ENCODE measurements around the gene SNX8.

The SNX8 gene

GRCh38 chr7:2219136-2219535 lies 95.1 kb downstream of the SNX8 start:
- no peak for TF ChIP-seq GATA2 (IDR thresholded peaks at IDR 0.05; ENCODE audit: low read depth, low read length)
- no peak for TF ChIP-seq GATA3 (IDR thresholded peaks at IDR 0.05; ENCODE audit: low read depth, low read length)

DNA sequence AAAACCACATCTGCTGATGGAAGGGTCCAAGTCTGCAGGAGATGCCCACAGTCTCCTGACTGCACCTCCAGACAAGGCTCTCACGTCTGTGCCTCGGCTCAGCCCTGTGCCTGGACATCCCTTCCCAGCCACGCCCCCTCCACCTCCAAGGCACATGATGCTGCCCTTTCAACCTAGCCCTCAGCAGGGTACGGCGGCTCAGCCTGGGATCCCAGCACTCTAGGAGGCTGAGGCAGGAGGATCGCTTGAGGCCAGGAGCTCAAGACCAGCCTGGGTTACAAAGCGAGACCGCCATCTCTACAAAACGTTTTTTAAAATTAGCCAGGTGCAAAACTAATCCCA lies 95.8 kb downstream of the SNX8 start:
- TF ChIP-seq GATA3 (IDR thresholded peaks at IDR 0.05; ENCODE audit: low read depth, low read length) (no peak), GATA2 (IDR thresholded peaks at IDR 0.05; ENCODE audit: low read depth, low read length) (no peak)

DNA sequence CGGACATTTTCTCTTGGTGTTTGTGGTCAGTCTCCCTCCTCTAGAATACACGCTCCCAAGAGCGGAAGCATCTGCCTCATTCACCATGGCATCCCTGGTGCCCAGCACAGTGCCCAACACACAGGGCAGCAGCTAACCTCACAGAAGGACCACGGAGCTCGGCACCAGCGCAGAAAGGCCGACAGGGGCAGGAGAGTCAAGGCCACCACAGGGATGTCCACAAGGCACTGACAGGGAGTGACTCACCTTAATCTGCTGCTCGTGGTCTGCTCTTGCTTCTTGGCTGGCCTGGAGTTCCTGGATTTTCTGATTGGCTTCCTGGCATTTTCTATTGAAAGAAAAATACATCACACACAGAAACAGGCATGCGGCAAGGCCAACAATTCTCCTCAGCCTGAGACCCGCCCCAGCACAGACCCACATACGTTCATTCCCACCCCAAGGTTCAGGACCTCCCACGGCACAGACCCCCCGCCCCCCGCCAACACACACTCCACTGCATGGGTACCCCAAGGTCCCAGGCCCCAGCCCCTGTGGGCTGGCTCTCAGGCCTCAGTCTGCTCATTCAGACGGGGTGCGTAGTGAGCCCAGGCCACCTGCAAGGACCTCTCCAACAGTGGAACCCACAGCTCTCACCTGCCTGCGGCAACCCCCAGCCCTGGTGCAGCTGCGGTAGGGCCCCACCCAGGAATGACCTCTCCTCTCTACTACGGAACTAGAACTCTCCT lies 96.4 kb downstream of the SNX8 start:
- TF ChIP-seq GATA3 (IDR thresholded peaks at IDR 0.05; ENCODE audit: low read depth, low read length) (no peak), GATA2 (IDR thresholded peaks at IDR 0.05; ENCODE audit: low read depth, low read length) (no peak)

DNA sequence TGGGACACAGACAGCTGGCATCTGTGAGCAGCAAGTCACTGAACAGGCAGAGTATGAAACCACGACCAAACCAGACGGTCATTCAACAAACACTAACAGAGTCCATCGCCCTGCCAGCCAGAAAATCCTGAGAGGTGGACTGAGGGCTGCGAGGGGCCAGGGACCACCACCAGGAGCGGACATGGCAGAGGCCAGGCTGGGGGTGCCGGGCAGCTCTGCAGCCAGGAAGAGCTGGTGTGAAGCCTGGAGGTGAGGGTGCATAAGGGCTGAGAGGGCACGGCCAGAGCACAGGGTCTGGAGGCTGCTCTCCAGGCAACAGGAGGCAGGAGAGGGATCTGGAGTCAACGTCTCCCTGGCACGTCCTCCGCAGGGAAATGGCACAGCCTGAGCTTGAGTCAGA lies 97.0 kb downstream of the SNX8 start:
- TF ChIP-seq GATA2 (IDR thresholded peaks at IDR 0.05; ENCODE audit: low read depth, low read length) (no peak), GATA3 (IDR thresholded peaks at IDR 0.05; ENCODE audit: low read depth, low read length) (no peak)

DNA sequence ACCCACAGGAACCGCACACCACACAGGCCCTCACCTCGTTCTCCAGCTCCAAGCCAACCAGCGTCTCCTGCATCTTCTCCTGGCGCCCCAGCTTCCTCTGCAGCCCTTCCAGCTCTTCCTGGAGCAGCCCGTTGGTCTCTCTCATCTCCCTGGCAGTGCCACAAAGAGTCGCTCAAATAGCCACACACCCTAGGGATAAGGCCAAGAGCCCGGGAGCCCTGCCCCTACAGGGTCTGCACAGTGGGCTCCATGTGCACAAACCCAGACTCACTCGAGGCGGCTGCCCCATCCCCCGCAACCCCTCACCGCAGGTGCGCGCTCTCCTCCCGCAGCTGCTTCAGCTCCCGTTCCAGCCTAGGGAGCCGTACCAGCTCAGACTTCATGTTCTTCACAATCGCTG lies 98.4 kb downstream of the SNX8 start:
- TF ChIP-seq GATA2 (IDR thresholded peaks at IDR 0.05; ENCODE audit: low read depth, low read length) (no peak), GATA3 (IDR thresholded peaks at IDR 0.05; ENCODE audit: low read depth, low read length) (no peak)

- TF ChIP-seq GATA2 (IDR thresholded peaks at IDR 0.05; ENCODE audit: low read depth, low read length) (no peak), GATA3 (IDR thresholded peaks at IDR 0.05; ENCODE audit: low read depth, low read length) (no peak)
Measured at GRCh38 chr7:2214636-2215035, 99.6 kb downstream of the SNX8 start.

DNA sequence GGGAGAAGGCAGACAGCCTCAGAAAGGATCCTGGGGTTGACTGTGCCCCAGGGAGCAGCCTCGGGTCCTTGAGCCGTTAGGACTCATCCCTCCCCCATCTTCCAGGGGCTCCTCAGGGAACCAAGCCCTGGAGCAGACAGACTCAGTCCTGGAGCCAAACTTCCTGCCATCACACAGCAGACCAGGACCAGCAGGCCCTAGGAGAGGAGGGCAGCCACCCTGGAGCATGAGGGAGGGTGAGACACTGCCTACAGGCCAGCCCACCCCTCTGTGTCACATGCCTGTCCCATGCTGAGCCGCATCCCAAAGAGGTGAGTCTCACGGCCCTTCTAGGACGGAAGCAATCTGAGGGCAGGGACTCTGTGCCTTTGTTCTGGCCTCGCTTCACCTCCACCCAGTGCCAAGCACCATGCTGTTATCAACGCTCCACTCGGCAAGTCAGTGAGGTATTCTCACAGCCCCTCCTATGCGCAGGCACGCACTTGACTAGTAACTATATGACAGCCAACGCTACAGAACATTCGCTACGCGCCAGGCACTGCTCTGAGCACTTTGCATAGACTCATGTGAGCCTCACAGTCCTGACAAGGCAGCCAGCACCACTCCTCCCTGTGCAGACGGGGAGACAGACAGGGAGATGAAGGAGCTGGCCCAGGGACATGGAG lies 100.6 kb downstream of the SNX8 start:
- TF ChIP-seq GATA3 (IDR thresholded peaks at IDR 0.05; ENCODE audit: low read depth, low read length): no peak
- TF ChIP-seq GATA2 (IDR thresholded peaks at IDR 0.05; ENCODE audit: low read depth, low read length): no peak

- no peak for TF ChIP-seq GATA3 (IDR thresholded peaks at IDR 0.05; ENCODE audit: low read depth, low read length)
Measured at GRCh38 chr7:2212906-2213305, 101.3 kb downstream of the SNX8 start.

- TF ChIP-seq GATA2 (IDR thresholded peaks at IDR 0.05; ENCODE audit: low read depth, low read length): no peak
- no peak for TF ChIP-seq GATA3 (IDR thresholded peaks at IDR 0.05; ENCODE audit: low read depth, low read length)
Measured at GRCh38 chr7:2211926-2212325, 102.3 kb downstream of the SNX8 start.

DNA sequence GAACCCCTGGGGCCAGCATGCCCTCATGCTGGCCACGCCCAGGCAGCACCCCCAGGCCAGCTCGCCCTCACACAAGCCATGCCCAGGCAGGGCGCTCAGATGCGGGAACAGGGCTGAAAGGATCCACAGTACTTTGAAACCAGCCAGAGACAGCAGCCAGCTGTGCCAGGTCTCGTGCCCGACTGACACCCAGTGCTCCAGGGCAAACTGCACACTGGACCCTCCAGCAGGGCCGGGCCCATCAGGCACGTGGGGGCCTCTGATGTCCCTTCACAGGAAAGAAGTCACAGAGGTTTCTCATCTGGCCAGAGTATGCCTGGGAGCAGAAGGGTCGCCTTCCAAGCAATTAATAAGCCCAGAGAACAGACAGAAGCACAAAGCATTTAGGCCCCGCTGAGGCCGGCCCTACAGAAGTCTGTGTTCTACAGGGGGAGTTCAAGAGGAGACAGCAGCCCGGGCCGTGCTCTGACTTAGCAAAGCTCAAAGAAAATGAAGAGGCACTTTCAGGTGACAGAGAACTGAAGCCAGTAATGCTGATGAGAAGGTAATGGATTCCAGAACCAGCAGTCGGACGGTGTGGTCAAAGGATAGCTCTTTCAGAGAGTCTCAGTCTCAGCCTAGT lies 102.9 kb downstream of the SNX8 start:
- TF ChIP-seq GATA2 (IDR thresholded peaks at IDR 0.05; ENCODE audit: low read depth, low read length): no peak
- no peak for TF ChIP-seq GATA3 (IDR thresholded peaks at IDR 0.05; ENCODE audit: low read depth, low read length)

DNA sequence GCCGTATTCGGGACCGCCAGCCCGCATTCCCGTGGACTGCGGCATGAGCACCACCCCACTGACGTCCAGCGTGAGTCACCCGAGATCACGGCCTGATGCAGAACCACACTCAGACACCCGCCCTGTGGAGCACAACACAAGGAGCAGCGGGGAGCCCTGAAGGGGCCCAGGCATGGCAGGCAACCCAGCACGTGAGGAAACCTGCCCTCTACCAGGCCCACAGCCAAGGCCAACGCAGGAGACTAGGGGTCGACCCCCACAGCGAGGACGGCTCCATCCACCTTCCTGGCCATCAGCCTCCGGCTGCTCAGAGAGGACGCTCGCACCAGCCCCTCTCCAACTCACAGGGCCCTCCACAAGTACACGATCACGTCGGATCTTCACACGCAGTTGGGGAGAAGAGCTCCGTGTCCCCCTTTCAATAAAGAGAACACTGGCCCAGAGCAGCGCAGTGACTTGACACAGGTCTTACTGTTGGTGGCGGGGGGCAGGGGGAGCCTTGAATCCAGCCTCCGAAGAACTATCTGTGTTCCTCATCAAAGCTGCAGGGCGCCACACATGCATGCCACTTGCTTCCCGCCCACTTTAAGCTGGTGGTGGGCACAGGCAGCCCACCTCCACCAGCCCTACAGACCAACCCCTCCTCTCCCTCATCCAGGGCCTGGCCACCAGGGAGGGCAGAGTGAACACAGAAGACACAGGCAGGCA lies 103.5 kb downstream of the SNX8 start:
- TF ChIP-seq GATA2 (IDR thresholded peaks at IDR 0.05; ENCODE audit: low read depth, low read length): no peak

DNA sequence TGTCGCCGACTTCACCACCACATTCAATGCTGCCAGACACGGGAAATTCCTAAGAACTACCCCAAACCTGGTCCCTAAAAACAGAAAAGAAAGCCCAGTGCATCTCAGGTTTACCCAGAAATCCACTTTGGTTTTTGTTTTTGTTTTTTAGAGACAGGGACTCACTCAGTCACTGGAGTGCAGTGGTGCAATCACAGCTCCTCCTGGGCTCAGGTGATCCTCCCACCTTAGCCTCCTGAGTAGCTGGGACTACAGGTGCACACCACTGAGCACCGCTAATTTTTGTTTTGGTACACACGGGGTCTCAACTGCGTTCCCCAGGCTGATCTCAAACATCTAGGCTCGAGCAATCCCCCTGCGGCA lies 104.3 kb downstream of the SNX8 start:
- TF ChIP-seq GATA2 (IDR thresholded peaks at IDR 0.05; ENCODE audit: low read depth, low read length) (no peak), GATA3 (IDR thresholded peaks at IDR 0.05; ENCODE audit: low read depth, low read length) (no peak)

DNA sequence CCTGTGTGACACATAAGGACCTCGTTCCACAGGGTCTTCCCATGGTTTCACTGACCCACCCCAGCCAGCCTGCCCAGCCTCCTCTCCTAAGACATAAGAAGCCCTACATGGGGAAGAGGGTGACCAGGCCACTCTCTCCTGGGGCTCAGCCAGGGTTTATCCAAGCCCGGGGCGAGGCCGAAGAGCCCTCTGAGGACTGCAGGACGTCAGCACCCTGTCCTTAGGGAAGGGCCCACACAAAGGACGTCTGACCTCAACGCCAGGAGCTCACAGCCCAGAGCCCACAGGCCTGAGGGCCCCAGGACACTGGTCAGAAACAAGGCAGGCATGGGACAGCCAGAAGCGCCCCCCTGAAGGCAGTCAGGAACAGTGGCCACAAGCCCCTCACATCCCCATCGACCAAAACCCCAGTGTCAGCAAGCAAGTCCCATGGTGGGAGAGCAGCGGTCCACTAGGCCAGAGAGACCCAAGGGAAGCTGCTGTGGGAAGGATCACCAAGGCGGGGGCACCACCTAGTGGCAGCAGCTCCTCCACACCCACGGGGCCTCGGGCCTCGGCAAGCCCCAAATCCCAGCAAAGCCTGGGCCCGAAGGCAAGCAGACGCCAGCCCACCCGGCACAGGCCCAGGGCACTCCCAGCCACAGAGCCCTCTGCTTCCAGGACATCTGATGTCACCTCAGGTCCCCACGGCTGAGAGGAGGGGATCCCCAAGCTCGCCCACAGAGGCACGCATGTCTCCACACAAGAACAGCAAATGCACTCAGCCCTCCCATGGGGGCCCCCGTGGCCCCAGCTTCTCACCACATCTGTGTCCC lies 104.9 kb downstream of the SNX8 start:
- TF ChIP-seq GATA3 (IDR thresholded peaks at IDR 0.05; ENCODE audit: low read depth, low read length): no peak
- TF ChIP-seq GATA2 (IDR thresholded peaks at IDR 0.05; ENCODE audit: low read depth, low read length): no peak

- TF ChIP-seq GATA2 (IDR thresholded peaks at IDR 0.05; ENCODE audit: low read depth, low read length) (no peak), GATA3 (IDR thresholded peaks at IDR 0.05; ENCODE audit: low read depth, low read length) (no peak)
Measured at GRCh38 chr7:2208712-2209111, 105.5 kb downstream of the SNX8 start.

All from SH-SY5Y (cell line).